ENCODE measurements around the gene FAT1.

FAT1 gene

DNA sequence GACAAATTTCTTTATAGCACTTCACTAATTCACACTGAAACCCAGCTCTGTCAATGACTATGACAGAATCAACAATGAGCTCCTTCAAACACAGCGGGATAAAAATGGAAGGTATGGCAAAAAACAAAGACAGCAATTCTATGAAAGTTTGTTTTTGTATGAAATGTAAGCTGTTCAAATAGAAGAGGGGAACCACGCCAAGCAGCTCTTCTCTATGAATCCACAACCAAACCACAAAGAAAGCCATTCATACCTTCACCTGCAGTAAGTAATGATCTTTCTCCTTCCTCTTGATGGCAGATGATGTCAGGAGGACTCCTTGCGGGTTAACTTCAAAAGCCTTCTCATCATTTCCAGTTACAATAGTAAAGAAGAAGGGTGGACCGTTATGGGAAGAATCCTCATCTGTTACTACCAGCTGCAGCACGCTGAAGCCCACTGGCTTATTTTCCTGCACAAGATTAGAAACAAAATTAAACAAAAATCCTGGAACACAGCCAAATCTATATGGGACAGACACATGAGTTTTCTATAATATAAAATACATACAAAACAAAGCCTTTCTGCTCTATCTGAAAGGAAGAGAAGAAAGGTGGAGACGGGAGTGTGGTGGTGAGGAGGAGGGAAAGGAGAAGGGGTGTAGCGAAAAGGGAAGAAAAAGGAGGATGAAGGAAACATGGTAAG is 119.4 kb downstream of the FAT1 start:
- H3K4me3 ChIP-seq (ENCODE audit: low read depth, low read length): no peak overlapping the region
- TF ChIP-seq CTCF (conservative IDR thresholded peaks at IDR 0.05; ENCODE audit: low read depth, low read length): no peak
- DNase-seq (ENCODE audit: low read depth): no peak

- no peak for DNase-seq (ENCODE audit: low read depth)
- TF ChIP-seq CTCF (conservative IDR thresholded peaks at IDR 0.05; ENCODE audit: low read depth, low read length): no peak
- no peak overlapping the region for H3K4me3 ChIP-seq (ENCODE audit: low read depth, low read length)
Measured at GRCh38 chr4:186602978-186603377, 120.7 kb downstream of the FAT1 start.

DNA sequence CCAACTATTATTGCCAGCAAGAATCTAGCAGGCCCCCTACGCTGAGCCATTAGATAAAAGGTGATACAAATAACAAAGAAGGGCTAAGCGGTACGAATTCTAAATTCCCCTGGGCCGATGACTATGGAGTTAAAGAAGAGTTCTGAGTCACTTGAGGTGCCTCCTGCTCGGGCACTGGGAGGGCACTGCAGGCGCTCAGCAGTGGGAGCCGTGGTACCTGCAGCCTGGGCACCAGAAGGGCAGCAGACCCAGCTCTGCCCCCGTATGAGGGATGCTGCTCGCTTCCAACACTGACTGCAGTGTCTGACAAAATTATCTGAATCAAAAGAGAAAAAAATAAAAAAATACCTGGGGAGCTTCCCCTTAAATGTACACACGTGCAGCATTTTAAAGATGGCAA is 124.2 kb downstream of the FAT1 start:
- no peak for TF ChIP-seq CTCF (conservative IDR thresholded peaks at IDR 0.05; ENCODE audit: low read depth, low read length)
- no peak overlapping the region for H3K4me3 ChIP-seq (ENCODE audit: low read depth, low read length)
- no peak for DNase-seq (ENCODE audit: low read depth)

DNA sequence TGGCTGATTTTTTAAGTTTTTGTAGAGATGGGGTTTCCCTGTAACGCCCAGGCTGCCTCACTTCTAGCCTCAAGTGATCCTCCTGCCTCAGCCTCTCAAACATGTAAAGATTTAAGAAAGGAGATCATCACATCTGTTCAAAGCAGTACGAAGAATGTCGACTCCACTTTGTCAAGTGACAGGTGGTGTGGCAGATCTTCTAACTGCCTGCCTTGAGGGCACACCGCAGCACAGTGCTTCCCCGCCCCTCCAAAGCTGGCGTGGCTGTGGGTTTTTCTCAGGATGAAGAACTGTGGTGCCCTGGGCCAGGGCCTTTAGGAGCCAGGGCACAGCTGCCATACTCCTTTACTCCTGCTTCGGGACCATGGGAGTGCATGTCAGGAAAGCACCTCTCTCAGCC is 125.0 kb downstream of the FAT1 start:
- no peak overlapping the region for H3K4me3 ChIP-seq (ENCODE audit: low read depth, low read length)
- DNase-seq (ENCODE audit: low read depth): no peak
- no peak for TF ChIP-seq CTCF (conservative IDR thresholded peaks at IDR 0.05; ENCODE audit: low read depth, low read length)

- no peak for TF ChIP-seq CTCF (conservative IDR thresholded peaks at IDR 0.05; ENCODE audit: low read depth, low read length)
- no peak overlapping the region for H3K4me3 ChIP-seq (ENCODE audit: low read depth, low read length)
Measured at GRCh38 chr4:186596850-186597390, 126.7 kb downstream of the FAT1 start.

GRCh38 chr4:186596346-186596745 is 127.3 kb downstream of the FAT1 start:
- DNase-seq (ENCODE audit: low read depth): no peak
- no peak for TF ChIP-seq CTCF (conservative IDR thresholded peaks at IDR 0.05; ENCODE audit: low read depth, low read length)
- no peak overlapping the region for H3K4me3 ChIP-seq (ENCODE audit: low read depth, low read length)

More at GRCh38 chr4:186596850-186597390, 126.7 kb downstream of the FAT1 start:
- no peak for DNase-seq (ENCODE audit: low read depth)

DNA sequence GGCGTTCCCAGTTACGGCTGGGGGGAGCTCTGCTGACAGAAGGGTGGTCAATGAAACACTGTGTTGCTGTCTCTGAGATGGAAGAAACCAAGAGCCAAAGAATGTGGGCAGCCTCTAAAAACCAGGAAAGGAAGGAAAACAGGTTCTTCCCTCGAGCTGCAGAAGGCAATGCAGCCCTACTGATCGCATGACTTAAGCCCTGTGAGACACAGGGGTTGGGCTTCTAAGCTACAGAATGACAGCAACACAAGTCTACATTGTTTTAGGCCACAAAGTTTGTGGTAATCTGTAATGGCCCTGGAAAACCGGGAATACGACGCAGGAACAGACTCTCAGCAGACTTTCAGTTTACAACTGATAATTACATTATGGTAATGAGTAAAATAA is 130.1 kb downstream of the FAT1 start:
- no peak for TF ChIP-seq CTCF (conservative IDR thresholded peaks at IDR 0.05; ENCODE audit: low read depth, low read length)
- DNase-seq (ENCODE audit: low read depth): no peak
- H3K4me3 ChIP-seq (ENCODE audit: low read depth, low read length): no peak overlapping the region

Data from choroid plexus epithelial cell (primary cell).